ENCODE measurements around the gene RUVBL1.

The RUVBL1 gene

DNA sequence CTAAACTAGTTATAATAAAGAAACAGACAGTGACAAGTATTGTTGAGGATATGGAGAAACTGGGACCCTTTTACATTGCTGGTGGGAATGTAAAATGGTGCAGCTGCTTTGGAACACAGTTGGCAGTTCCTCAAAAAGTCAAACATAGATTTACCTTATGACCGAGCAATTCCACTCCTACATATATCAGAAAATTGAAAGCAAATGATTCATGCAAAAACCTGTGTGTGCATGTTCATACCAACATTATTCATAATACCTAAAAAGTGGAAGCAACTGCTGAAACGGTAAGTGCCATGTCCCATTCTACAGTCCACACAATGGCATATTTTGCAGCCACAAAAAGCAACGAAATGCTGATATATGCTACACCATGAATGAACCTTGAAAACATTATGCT is 83.6 kb downstream of the RUVBL1 start:
- Histone ChIP-seq H4K20me1 (ENCODE audit: insufficient read depth, low read length) (no peaks in the 10 kb centered on the region), H3K36me3 (replicated peaks; ENCODE audit: low read depth, low read length) (no peaks in the 10 kb centered on the region), H3K27me3 (ENCODE audit: low read depth, low read length) (peaks cover 27% of the 10 kb centered on the region), H3K4me3 (ENCODE audit: low read length) (no peak overlapping the region), H2AFZ (ENCODE audit: low read depth, low read length) (no peak overlapping the region), H3K4me2 (ENCODE audit: low read length) (no peak overlapping the region), H3K9me3 (ENCODE audit: insufficient read depth, low read length) (no peaks in the 10 kb centered on the region), H3K9ac (ENCODE audit: low read length) (no peak overlapping the region), H3K4me1 (ENCODE audit: low read length) (no peaks in the 10 kb centered on the region), H3K27ac (ENCODE audit: low read length) (no peak overlapping the region), H3K79me2 (ENCODE audit: low read length) (no peaks in the 10 kb centered on the region)
- TF ChIP-seq, protein P1, sequence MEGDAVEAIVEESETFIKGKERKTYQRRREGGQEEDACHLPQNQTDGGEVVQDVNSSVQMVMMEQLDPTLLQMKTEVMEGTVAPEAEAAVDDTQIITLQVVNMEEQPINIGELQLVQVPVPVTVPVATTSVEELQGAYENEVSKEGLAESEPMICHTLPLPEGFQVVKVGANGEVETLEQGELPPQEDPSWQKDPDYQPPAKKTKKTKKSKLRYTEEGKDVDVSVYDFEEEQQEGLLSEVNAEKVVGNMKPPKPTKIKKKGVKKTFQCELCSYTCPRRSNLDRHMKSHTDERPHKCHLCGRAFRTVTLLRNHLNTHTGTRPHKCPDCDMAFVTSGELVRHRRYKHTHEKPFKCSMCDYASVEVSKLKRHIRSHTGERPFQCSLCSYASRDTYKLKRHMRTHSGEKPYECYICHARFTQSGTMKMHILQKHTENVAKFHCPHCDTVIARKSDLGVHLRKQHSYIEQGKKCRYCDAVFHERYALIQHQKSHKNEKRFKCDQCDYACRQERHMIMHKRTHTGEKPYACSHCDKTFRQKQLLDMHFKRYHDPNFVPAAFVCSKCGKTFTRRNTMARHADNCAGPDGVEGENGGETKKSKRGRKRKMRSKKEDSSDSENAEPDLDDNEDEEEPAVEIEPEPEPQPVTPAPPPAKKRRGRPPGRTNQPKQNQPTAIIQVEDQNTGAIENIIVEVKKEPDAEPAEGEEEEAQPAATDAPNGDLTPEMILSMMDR (IDR thresholded peaks at IDR 0.05; ENCODE audit: low read depth, low read length) = no peak
- TF ChIP-seq EZH2phosphoT487 (IDR thresholded peaks at IDR 0.05; ENCODE audit: low read depth) = no peak

DNA sequence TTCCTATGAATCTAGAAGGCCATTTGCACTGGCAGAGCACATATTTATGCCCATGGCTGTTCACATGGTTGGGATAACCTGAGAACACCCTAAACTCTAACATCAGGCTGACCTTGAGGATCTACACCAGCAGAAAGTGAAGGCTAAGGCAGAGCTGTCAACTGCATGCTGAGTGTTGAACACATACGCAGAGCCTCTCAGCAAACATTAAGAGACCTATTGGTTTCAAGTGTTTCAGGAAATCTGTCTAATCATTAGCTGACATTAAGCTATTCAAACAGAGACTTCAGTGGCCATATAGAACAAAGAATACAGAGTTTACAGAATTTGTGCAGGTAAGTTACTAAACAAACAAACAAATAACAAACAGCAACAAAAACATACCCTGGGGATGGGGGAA is 87.5 kb downstream of the RUVBL1 start:
- Histone ChIP-seq H3K27ac (ENCODE audit: low read length) (no peak overlapping the region), H3K4me3 (ENCODE audit: low read length) (no peak overlapping the region), H3K36me3 (replicated peaks; ENCODE audit: low read depth, low read length) (no peaks in the 10 kb centered on the region), H2AFZ (ENCODE audit: low read depth, low read length) (no peak overlapping the region), H3K9ac (ENCODE audit: low read length) (no peak overlapping the region), H3K4me1 (ENCODE audit: low read length) (no peaks in the 10 kb centered on the region), H4K20me1 (ENCODE audit: insufficient read depth, low read length) (no peaks in the 10 kb centered on the region), H3K9me3 (ENCODE audit: insufficient read depth, low read length) (no peaks in the 10 kb centered on the region), H3K4me2 (ENCODE audit: low read length) (no peak overlapping the region), H3K27me3 (ENCODE audit: low read depth, low read length) (peaks cover 12% of the 10 kb centered on the region), H3K79me2 (ENCODE audit: low read length) (no peaks in the 10 kb centered on the region)
- no peak for TF ChIP-seq EZH2phosphoT487 (IDR thresholded peaks at IDR 0.05; ENCODE audit: low read depth)
- TF ChIP-seq, protein P1 (IDR thresholded peaks at IDR 0.05; ENCODE audit: low read depth, low read length) = no peak

DNA sequence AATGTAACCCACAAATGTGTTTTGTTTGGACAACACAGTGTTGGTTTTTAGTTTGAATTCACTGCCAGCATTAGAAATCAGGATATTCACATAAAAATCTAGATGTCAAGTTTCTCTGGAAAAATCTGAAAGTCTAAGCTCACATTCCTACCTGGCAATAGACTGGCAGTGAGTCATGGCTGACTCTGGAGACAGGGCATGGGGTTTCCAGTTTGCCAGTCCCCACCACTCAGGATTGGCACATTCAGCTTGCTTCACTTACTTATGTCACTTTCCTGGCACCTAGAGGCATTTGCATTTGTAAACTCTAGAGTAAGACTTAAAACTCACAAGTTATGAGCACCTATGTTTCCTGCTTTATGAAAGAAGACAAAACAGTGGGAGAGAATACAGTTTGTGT is 90.5 kb downstream of the RUVBL1 start:
- Histone ChIP-seq H3K9me3 (ENCODE audit: insufficient read depth, low read length) (no peaks in the 10 kb centered on the region), H4K20me1 (ENCODE audit: insufficient read depth, low read length) (no peaks in the 10 kb centered on the region), H3K4me2 (ENCODE audit: low read length) (no peak overlapping the region), H3K4me3 (ENCODE audit: low read length) (no peak overlapping the region), H3K4me1 (ENCODE audit: low read length) (no peaks in the 10 kb centered on the region), H3K27ac (ENCODE audit: low read length) (no peak overlapping the region), H3K79me2 (ENCODE audit: low read length) (no peaks in the 10 kb centered on the region), H2AFZ (ENCODE audit: low read depth, low read length) (no peak overlapping the region), H3K27me3 (ENCODE audit: low read depth, low read length) (no peaks in the 10 kb centered on the region), H3K9ac (ENCODE audit: low read length) (no peak overlapping the region), H3K36me3 (replicated peaks; ENCODE audit: low read depth, low read length) (no peaks in the 10 kb centered on the region)
- TF ChIP-seq, protein P1 (IDR thresholded peaks at IDR 0.05; ENCODE audit: low read depth, low read length) = no peak
- TF ChIP-seq EZH2phosphoT487 (IDR thresholded peaks at IDR 0.05; ENCODE audit: low read depth) = no peak
